SU-DHL-6 (cell line): ENCODE measurements around the gene RBM27.
A peak's percentile ranks its signal among the peaks of the same experiment; 100 is the strongest.
"Not testable (repeated sequence)": the region's sequence is repeated elsewhere in the genome, so short reads cannot be mapped to it uniquely, and the experiment has no call there.

ENCODE experiments used
- H2AFZ ChIP-seq: fragments of 200-600 bp; sonication (generic); 2 replicates; pipeline ENCODE4 v1.6.1; 2014; ENCODE audit warnings: low read depth, mild to moderate bottlenecking, moderate library complexity, mixed read lengths, antibody characterized with exemption, low read length; ENCODE audit not compliant: severe bottlenecking
- H3F3A ChIP-seq: fragments of 200-600 bp; shearing (Covaris generic); 2 replicates; pipeline ENCODE4 v1.6.0; 2016; ENCODE audit warnings: antibody characterized with exemption, mild to moderate bottlenecking; ENCODE audit not compliant: insufficient read depth
- H3K27ac ChIP-seq: fragments of 200-600 bp; sonication (generic); 2 replicates; pipeline ENCODE4 v1.5.1; 2016; ENCODE audit warnings: low read depth, mild to moderate bottlenecking, low read length, moderate library complexity, mixed read lengths
- H3K27me3 ChIP-seq: fragments of 200-600 bp; sonication (generic), shearing (Covaris generic); 2 replicates; pipeline ENCODE4 v1.6.0; 2014; ENCODE audit warnings: mild to moderate bottlenecking, low read length
- H3K36me3 ChIP-seq: fragments of 200-600 bp; sonication (generic); 2 replicates; pipeline ENCODE4 v1.6.1; 2014; ENCODE audit warnings: mild to moderate bottlenecking, low read length, mixed read lengths
- H3K4me2 ChIP-seq: fragments of 300-600, 200-600 bp; shearing (Covaris generic), sonication (generic); 2 replicates; pipeline ENCODE4 v1.6.0; 2014; ENCODE audit warnings: low read length, low read depth, mild to moderate bottlenecking; ENCODE audit not compliant: poor library complexity, severe bottlenecking
- H3K4me3 ChIP-seq: fragments of 200-600 bp; sonication (generic); 2 replicates; pipeline ENCODE4 v1.5.1; 2014; ENCODE audit warnings: antibody characterized with exemption, low read length, mild to moderate bottlenecking, mixed read lengths; ENCODE audit not compliant: insufficient read depth, poor library complexity, severe bottlenecking
- H3K79me2 ChIP-seq: fragments of 200-600 bp; sonication (generic); 2 replicates; pipeline ENCODE4 v1.6.1; 2014; ENCODE audit warnings: mild to moderate bottlenecking, low read length, moderate library complexity; ENCODE audit not compliant: insufficient read depth
- H3K9ac ChIP-seq: fragments of 200-600 bp; sonication (generic); 2 replicates; pipeline ENCODE4 v1.7.0; 2014; ENCODE audit warnings: mild to moderate bottlenecking, low read length
- H3K9me2 ChIP-seq: fragments of 200-600 bp; sonication (generic); replicated peaks from 2 replicates; pipeline ENCODE4 v1.6.1; 2014; ENCODE audit warnings: low read length; ENCODE audit not compliant: insufficient read depth
- H3K9me3 ChIP-seq: fragments of 200-600 bp; sonication (generic); 2 replicates; pipeline ENCODE4 v1.6.1; 2014; ENCODE audit warnings: low read length, mixed read lengths; ENCODE audit not compliant: insufficient read depth
- H4K20me1 ChIP-seq: fragments of 200-600 bp; sonication (generic); 2 replicates; pipeline ENCODE4 v1.6.1; 2014; ENCODE audit warnings: low read depth, mild to moderate bottlenecking, antibody characterized with exemption, low read length, moderate library complexity, mixed read lengths
- EZH2phosphoT487 ChIP-seq: fragments of 200-600 bp; sonication (generic), shearing (Covaris generic); conservative IDR thresholded peaks from 2 replicates; pipeline ENCODE4 v1.6.1; 2018; ENCODE audit warnings: mild to moderate bottlenecking, antibody characterized with exemption, low read length, moderate library complexity, mixed read lengths
- TF ChIP-seq, protein P1 (sequence below): fragments of 200-600 bp; sonication (generic); IDR thresholded peaks from one replicate; pipeline ENCODE4 v1.5.1; 2017; ENCODE audit warnings: antibody characterized with exemption, mild to moderate bottlenecking, low read length, moderate library complexity; ENCODE audit not compliant: insufficient read depth, poor library complexity, severe bottlenecking

Gene RBM27

DNA sequence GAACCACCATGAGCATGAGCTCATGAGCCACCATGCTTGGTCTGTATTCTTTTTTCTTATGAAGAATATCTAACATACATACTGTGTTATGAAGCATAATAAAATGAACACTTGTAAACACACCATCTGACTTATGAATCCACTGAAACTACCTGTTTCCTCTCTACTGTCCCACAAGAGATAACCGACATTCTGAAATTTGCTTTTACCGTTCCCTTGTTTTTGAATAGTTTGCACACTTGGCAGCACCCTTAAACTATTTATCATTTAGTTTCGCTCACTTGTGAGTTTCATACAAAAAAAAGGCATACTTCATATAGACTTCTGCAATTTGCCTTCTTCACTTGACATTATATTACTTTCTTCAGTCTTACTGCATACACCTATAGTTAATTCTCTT is 29.8 kb upstream of the RBM27 start:
- Histone ChIP-seq H3K27ac (no peak overlapping the region), H3K4me3 (no peak overlapping the region), H3K27me3 (no peaks in the 10 kb centered on the region), H3K36me3 (peaks cover 21% of the 10 kb centered on the region; the same call in 1 of the 2 replicates), H3K9ac (no peak overlapping the region), H3K9me3 (no peaks in the 10 kb centered on the region), H3K9me2 (no peaks in the 10 kb centered on the region), H4K20me1 (peaks cover 11% of the 10 kb centered on the region; the same call in 1 of the 2 replicates), H3F3A (peaks cover 4% of the 10 kb centered on the region; the same call in 1 of the 2 replicates), H3K4me2 (no peak overlapping the region), H3K79me2 (peaks cover 25% of the 10 kb centered on the region), H2AFZ (no peak overlapping the region)
- no peak for TF ChIP-seq EZH2phosphoT487
- TF ChIP-seq, protein P1, sequence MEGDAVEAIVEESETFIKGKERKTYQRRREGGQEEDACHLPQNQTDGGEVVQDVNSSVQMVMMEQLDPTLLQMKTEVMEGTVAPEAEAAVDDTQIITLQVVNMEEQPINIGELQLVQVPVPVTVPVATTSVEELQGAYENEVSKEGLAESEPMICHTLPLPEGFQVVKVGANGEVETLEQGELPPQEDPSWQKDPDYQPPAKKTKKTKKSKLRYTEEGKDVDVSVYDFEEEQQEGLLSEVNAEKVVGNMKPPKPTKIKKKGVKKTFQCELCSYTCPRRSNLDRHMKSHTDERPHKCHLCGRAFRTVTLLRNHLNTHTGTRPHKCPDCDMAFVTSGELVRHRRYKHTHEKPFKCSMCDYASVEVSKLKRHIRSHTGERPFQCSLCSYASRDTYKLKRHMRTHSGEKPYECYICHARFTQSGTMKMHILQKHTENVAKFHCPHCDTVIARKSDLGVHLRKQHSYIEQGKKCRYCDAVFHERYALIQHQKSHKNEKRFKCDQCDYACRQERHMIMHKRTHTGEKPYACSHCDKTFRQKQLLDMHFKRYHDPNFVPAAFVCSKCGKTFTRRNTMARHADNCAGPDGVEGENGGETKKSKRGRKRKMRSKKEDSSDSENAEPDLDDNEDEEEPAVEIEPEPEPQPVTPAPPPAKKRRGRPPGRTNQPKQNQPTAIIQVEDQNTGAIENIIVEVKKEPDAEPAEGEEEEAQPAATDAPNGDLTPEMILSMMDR = no peak

DNA sequence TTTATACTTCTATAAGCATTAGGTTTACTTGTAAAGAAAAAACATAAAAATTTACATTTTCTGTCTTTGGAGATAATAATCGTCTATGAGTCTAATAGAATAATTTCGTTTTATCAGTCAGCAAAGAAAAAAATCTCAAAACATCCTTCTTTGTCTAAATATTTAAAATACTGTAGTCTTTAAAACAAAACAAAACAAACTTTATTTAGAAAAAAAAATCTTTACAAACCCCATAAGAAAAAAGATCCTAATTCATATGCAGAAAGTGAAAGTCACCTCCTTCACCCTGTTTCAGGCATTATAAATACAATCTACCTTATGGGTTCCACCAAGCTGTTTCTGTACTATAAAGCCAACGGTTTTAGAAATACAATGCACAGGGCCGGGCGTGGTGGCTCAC is 26.6 kb upstream of the RBM27 start:
- Histone ChIP-seq H3K9ac (no peak overlapping the region), H4K20me1 (0 out of 2 replicates have a peak, but pooled peaks cover 6% of the 10 kb centered on the region), H3K9me2 (no peaks in the 10 kb centered on the region), H3K36me3 (peaks cover 12% of the 10 kb centered on the region), H3K4me2 (no peak overlapping the region), H2AFZ (no peak overlapping the region), H3K27me3 (no peaks in the 10 kb centered on the region), H3F3A (peaks cover 4% of the 10 kb centered on the region; the same call in 1 of the 2 replicates), H3K4me3 (no peak overlapping the region), H3K79me2 (peaks cover 57% of the 10 kb centered on the region), H3K9me3 (no peaks in the 10 kb centered on the region), H3K27ac (no peak overlapping the region)
- TF ChIP-seq EZH2phosphoT487 = no peak
- TF ChIP-seq, protein P1 = no peak

- H2AFZ ChIP-seq = no peak overlapping the region
- no peaks in the 10 kb centered on the region for H3K27me3 ChIP-seq
- H3K36me3 ChIP-seq = peaks cover 4% of the 10 kb centered on the region
- H3K4me3 ChIP-seq = no peak overlapping the region
- H4K20me1 ChIP-seq = 0 out of 2 replicates have a peak, but pooled peaks cover 6% of the 10 kb centered on the region
- TF ChIP-seq, protein P1 = no peak
- TF ChIP-seq EZH2phosphoT487 = no peak
- peak overlapping the region; percentile 2 for H3K4me2 ChIP-seq
- H3K79me2 ChIP-seq = peaks cover 55% of the 10 kb centered on the region
- H3K9ac ChIP-seq = no peak overlapping the region
- no peak overlapping the region for H3K27ac ChIP-seq
- no peaks in the 10 kb centered on the region for H3K9me3 ChIP-seq
- H3F3A ChIP-seq = peaks cover 4% of the 10 kb centered on the region; the same call in 1 of the 2 replicates
- no peaks in the 10 kb centered on the region for H3K9me2 ChIP-seq
Measured at GRCh38 chr5:146179696-146180095, 23.7 kb upstream of the RBM27 start.

- H4K20me1 ChIP-seq, H3K9me3 ChIP-seq, H3K27ac ChIP-seq, H3F3A ChIP-seq, H3K9me2 ChIP-seq, H3K27me3 ChIP-seq, H3K36me3 ChIP-seq: not testable (repeated sequence)
- H3K79me2 ChIP-seq = peaks cover 39% of the 10 kb centered on the region
- H3K9ac ChIP-seq = peak overlapping the region; percentile 60; the same call in 1 of the 2 replicates
- H3K4me2 ChIP-seq = peak overlapping the region; percentile 84
- H2AFZ ChIP-seq = peak overlapping the region; percentile 88
- peak overlapping the region; percentile 75 for H3K4me3 ChIP-seq
Measured at GRCh38 chr5:146183403-146183802, 20.0 kb upstream of the RBM27 start.
